ENCODE data around the gene BLNK. TPM values are rescaled to one million over a fixed set of nuclear protein-coding genes. Genes with fewer than 3 reads are reported as not detected.

Gene BLNK
- total RNA-seq, 1 donor from 2014 or later, result 1.6 TPM

DNA sequence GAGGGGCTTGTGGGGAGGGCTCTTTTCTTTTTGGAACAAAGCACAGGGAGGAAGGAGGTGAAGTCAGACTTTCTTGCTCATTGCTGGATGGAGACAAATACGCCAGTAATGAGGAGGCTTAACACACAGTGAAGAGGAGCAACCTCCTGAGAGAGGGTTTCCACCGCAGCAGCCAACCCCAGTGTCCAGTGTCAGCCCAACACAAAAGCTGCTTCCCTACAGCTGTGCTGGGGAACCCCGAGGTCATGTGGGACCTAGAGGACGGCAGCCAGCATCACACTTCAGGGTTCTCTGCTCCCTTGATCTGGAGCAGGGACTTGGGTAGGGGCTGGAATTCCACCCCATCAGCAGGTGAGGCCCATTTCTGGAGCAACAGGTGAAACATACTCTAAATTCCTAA, 7.7 kb downstream of the BLNK start:
- H3K4me3 ChIP-seq (ENCODE audit: low read length in 3 of 3), result no peak overlapping the region
- H3K36me3 ChIP-seq (ENCODE audit: control insufficient read depth in 3 of 3, insufficient read depth in 3 of 3, low read length in 3 of 3), result no peaks in the 10 kb centered on the region
- H3K9me3 ChIP-seq (ENCODE audit: control insufficient read depth in 3 of 3, low read length in 3 of 3), result no peaks in the 10 kb centered on the region
- no peak overlapping the region for H3K9ac ChIP-seq (ENCODE audit: low read depth in 1 of 3, low read length in 3 of 3)
- H3K27ac ChIP-seq (ENCODE audit: low read depth, low read length), result no peak overlapping the region
- no peaks in the 10 kb centered on the region for H3K27me3 ChIP-seq (ENCODE audit: control insufficient read depth in 3 of 3, insufficient read depth in 3 of 3, low read length in 3 of 3)
- H3K4me1 ChIP-seq (ENCODE audit: control insufficient read depth in 3 of 3, insufficient read depth in 3 of 3, low read length in 3 of 3), result peaks cover 0 to 4% (median 4%) of the 10 kb centered on the region in 3 donors

DNA sequence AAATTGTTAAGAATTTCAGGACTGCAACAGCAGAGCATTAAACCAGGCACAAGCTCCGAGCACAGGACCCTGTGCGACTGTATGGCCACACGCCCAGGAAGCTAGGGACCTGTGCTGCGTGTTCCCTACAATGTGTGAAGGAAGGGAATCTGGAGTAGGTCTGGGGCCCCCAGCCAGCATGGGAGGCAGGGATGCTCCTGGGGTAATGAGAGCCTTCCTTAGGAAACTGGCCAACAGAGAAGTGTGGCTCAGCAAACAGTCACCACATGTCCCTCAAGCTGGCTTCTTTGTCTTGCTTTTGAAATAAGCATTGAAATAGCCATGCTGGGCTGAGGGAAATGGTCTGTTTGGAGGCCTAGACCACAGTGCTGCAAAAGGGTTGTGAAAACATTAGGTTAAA, 8.2 kb downstream of the BLNK start:
- H3K36me3 ChIP-seq (ENCODE audit: control insufficient read depth in 3 of 3, insufficient read depth in 3 of 3, low read length in 3 of 3), result no peaks in the 10 kb centered on the region
- no peak overlapping the region for H3K27ac ChIP-seq (ENCODE audit: low read depth, low read length)
- H3K9me3 ChIP-seq (ENCODE audit: control insufficient read depth in 3 of 3, low read length in 3 of 3), result no peaks in the 10 kb centered on the region
- no peak overlapping the region for H3K9ac ChIP-seq (ENCODE audit: low read depth in 1 of 3, low read length in 3 of 3)
- H3K4me1 ChIP-seq (ENCODE audit: control insufficient read depth in 3 of 3, insufficient read depth in 3 of 3, low read length in 3 of 3), result peaks cover 0 to 4% (median 4%) of the 10 kb centered on the region in 3 donors
- H3K4me3 ChIP-seq (ENCODE audit: low read length in 3 of 3), result no peak overlapping the region
- H3K27me3 ChIP-seq (ENCODE audit: control insufficient read depth in 3 of 3, insufficient read depth in 3 of 3, low read length in 3 of 3), result no peaks in the 10 kb centered on the region

DNA sequence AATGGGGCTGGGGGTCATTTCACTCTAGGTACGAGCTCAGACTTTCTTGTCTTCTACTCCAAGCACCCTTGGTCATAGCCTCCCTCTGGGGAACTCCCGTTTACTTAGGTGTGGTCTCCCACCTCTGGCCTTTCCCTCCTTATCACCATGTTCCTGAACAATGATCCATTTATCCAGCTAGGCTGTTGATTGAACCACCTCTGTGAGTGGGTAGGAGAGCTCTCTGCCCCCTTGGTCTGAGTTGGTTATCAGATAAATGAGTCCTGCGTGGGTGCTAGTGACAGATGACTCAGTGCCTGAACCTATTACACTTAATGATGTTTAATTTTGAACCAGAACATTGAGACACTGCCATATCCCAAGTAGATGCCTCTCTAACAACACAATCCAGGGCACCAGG, 9.4 kb downstream of the BLNK start:
- Histone ChIP-seq H3K4me1 (ENCODE audit: control insufficient read depth in 3 of 3, insufficient read depth in 3 of 3, low read length in 3 of 3) (peaks cover 4 to 10% (median 5%) of the 10 kb centered on the region in 3 donors), H3K9ac (ENCODE audit: low read depth in 1 of 3, low read length in 3 of 3) (no peak overlapping the region), H3K9me3 (ENCODE audit: control insufficient read depth in 3 of 3, low read length in 3 of 3) (no peaks in the 10 kb centered on the region), H3K4me3 (ENCODE audit: low read length in 3 of 3) (no peak overlapping the region), H3K36me3 (ENCODE audit: control insufficient read depth in 3 of 3, insufficient read depth in 3 of 3, low read length in 3 of 3) (no peaks in the 10 kb centered on the region), H3K27me3 (ENCODE audit: control insufficient read depth in 3 of 3, insufficient read depth in 3 of 3, low read length in 3 of 3) (no peaks in the 10 kb centered on the region), H3K27ac (ENCODE audit: low read depth, low read length) (no peak overlapping the region)

DNA sequence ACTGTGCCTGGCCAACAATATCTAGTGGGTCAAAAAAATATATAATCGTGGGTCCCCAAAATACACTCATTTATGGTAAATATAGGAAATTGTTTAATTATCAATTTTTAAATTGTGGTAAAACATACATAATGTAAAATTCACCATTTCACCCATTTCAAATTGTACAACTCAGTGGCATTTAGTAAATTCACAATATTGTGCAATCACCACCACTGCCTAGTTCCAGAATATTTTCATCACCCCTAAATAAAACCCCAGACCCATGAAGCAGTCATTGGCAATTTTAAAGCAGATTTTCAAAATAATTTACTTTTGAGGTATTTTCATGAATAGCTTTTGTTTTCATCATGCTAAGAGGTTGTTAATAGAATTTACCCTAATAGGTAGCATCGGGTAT, 10.2 kb downstream of the BLNK start:
- H3K4me1 ChIP-seq (ENCODE audit: control insufficient read depth in 3 of 3, insufficient read depth in 3 of 3, low read length in 3 of 3), result peaks cover 4 to 10% (median 5%) of the 10 kb centered on the region in 3 donors
- H3K9me3 ChIP-seq (ENCODE audit: control insufficient read depth in 3 of 3, low read length in 3 of 3), result no peaks in the 10 kb centered on the region
- H3K27me3 ChIP-seq (ENCODE audit: control insufficient read depth in 3 of 3, insufficient read depth in 3 of 3, low read length in 3 of 3), result no peaks in the 10 kb centered on the region
- H3K36me3 ChIP-seq (ENCODE audit: control insufficient read depth in 3 of 3, insufficient read depth in 3 of 3, low read length in 3 of 3), result no peaks in the 10 kb centered on the region
- no peak overlapping the region for H3K9ac ChIP-seq (ENCODE audit: low read depth in 1 of 3, low read length in 3 of 3)
- no peak overlapping the region for H3K4me3 ChIP-seq (ENCODE audit: low read length in 3 of 3)
- no peak overlapping the region for H3K27ac ChIP-seq (ENCODE audit: low read depth, low read length)

DNA sequence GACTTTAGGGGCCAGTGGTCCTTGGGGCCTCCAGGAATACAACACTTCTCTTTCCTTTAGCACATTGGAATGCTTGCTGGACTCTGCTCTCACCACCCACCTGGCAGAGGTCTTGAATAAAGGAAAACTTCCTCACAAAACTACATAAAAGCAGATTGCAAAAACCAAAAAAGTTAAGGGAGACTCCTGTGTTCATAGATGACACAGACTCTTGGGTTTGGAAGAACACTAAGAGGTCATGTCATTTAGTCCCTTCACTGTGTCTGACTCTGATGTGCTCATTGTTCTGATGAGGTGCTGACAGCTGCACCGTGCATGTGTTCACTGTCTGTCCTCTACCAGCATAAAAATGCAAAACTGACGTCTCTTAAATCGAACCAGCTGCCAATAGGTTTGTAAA, 11.4 kb downstream of the BLNK start:
- Histone ChIP-seq H3K27ac (ENCODE audit: low read depth, low read length) (no peak overlapping the region), H3K9ac (ENCODE audit: low read depth in 1 of 3, low read length in 3 of 3) (no peak overlapping the region), H3K4me1 (ENCODE audit: control insufficient read depth in 3 of 3, insufficient read depth in 3 of 3, low read length in 3 of 3) (peaks cover 4 to 10% (median 5%) of the 10 kb centered on the region in 3 donors), H3K4me3 (ENCODE audit: low read length in 3 of 3) (no peak overlapping the region), H3K36me3 (ENCODE audit: control insufficient read depth in 3 of 3, insufficient read depth in 3 of 3, low read length in 3 of 3) (no peaks in the 10 kb centered on the region), H3K27me3 (ENCODE audit: control insufficient read depth in 3 of 3, insufficient read depth in 3 of 3, low read length in 3 of 3) (no peaks in the 10 kb centered on the region), H3K9me3 (ENCODE audit: control insufficient read depth in 3 of 3, low read length in 3 of 3) (no peaks in the 10 kb centered on the region)

DNA sequence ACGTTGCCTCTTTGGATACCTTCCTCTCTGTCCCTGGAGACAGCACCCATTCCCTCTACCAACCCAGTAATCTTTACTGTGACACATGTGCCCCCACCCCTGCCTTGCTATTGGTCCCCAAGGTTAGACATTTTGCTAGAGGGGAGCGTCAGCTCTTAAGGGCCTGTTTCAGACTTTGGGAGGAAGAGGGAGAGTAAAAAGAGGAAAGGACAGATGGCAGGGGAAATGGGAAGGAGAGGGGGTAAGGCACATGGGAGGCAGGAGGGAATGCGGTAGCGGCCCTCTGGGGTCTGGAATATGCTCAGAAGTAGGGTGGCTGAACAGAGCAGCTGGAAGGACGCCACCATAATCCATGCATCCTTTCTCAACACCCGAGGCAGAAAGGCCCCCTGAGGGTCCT, 12.2 kb downstream of the BLNK start:
- Histone ChIP-seq H3K36me3 (ENCODE audit: control insufficient read depth in 3 of 3, insufficient read depth in 3 of 3, low read length in 3 of 3) (no peaks in the 10 kb centered on the region), H3K9ac (ENCODE audit: low read depth in 1 of 3, low read length in 3 of 3) (no peak overlapping the region), H3K4me1 (ENCODE audit: control insufficient read depth in 3 of 3, insufficient read depth in 3 of 3, low read length in 3 of 3) (peaks cover 4 to 10% (median 5%) of the 10 kb centered on the region in 3 donors), H3K27me3 (ENCODE audit: control insufficient read depth in 3 of 3, insufficient read depth in 3 of 3, low read length in 3 of 3) (no peaks in the 10 kb centered on the region), H3K4me3 (ENCODE audit: low read length in 3 of 3) (no peak overlapping the region), H3K9me3 (ENCODE audit: control insufficient read depth in 3 of 3, low read length in 3 of 3) (no peaks in the 10 kb centered on the region), H3K27ac (ENCODE audit: low read depth, low read length) (no peak overlapping the region)

DNA sequence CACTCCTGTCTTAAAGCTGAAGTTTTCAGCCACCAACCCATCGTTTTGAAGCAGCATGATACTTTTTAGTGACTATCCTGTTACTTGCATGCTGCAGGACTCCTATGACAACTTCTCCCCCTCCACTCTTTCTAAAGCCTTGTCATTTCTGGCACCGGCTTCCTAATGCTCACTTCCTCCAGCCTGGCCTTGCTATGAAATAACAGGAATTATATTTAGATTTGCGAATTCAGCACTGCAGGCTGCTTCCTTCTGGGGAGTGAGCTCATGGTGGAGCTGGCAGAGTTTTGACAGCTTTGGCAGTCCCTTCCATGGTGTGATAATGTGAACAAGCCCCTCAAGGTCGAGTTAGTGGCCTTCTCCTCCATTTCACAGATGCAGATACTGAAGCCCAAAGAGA, 13.4 kb downstream of the BLNK start:
- Histone ChIP-seq H3K36me3 (ENCODE audit: control insufficient read depth in 3 of 3, insufficient read depth in 3 of 3, low read length in 3 of 3) (no peaks in the 10 kb centered on the region), H3K9ac (ENCODE audit: low read depth in 1 of 3, low read length in 3 of 3) (no peak overlapping the region), H3K9me3 (ENCODE audit: control insufficient read depth in 3 of 3, low read length in 3 of 3) (no peaks in the 10 kb centered on the region), H3K27ac (ENCODE audit: low read depth, low read length) (no peak overlapping the region), H3K4me3 (ENCODE audit: low read length in 3 of 3) (no peak overlapping the region), H3K4me1 (ENCODE audit: control insufficient read depth in 3 of 3, insufficient read depth in 3 of 3, low read length in 3 of 3) (peaks cover 4 to 6% (median 5%) of the 10 kb centered on the region in 3 donors), H3K27me3 (ENCODE audit: control insufficient read depth in 3 of 3, insufficient read depth in 3 of 3, low read length in 3 of 3) (no peaks in the 10 kb centered on the region)

DNA sequence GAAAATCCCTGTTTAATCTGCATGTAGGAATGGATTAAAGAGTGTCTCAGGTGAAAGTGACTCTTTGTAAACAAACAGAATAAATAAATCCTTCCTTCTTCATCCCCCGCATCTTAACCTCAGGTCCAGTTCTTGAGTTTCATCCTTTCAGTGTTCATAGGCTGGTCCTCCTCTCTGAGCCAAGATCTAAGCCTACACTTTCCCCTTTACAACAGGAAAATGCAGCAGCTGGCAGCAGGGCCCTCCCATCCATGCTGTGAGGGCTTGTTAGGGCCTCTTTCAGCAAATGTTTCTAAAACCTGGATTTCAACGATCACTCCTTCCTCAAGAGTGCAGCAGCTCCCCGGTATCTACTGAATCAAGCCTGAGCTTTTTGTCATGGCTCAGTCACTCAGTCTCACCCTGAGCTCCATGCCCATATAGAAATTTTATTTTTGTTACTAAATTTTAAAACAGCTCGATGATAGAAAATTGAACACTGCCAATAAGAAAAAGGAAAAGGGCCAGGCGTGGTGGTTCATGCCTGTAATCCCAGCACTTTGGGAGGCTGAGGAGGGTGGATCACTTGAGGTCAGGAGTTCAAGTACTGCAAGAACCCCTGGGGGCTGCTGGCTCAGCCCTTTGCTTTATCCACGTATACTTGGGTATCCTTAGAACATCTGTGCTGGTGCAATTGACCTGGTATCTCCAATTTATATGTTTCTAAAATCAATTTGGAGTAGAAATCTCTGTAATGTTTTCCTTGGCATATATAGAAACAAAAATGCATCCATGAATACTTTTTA, 15.6 kb downstream of the BLNK start:
- Histone ChIP-seq H3K36me3 (ENCODE audit: control insufficient read depth in 3 of 3, insufficient read depth in 3 of 3, low read length in 3 of 3) (no peaks in the 10 kb centered on the region), H3K27ac (ENCODE audit: low read depth, low read length) (no peak overlapping the region), H3K4me1 (ENCODE audit: control insufficient read depth in 3 of 3, insufficient read depth in 3 of 3, low read length in 3 of 3) (peaks cover 4 to 6% (median 5%) of the 10 kb centered on the region in 3 donors), H3K9me3 (ENCODE audit: control insufficient read depth in 3 of 3, low read length in 3 of 3) (no peaks in the 10 kb centered on the region), H3K9ac (ENCODE audit: low read depth in 1 of 3, low read length in 3 of 3) (no peak overlapping the region), H3K4me3 (ENCODE audit: low read length in 3 of 3) (no peak overlapping the region), H3K27me3 (ENCODE audit: control insufficient read depth in 3 of 3, insufficient read depth in 3 of 3, low read length in 3 of 3) (no peaks in the 10 kb centered on the region)

DNA sequence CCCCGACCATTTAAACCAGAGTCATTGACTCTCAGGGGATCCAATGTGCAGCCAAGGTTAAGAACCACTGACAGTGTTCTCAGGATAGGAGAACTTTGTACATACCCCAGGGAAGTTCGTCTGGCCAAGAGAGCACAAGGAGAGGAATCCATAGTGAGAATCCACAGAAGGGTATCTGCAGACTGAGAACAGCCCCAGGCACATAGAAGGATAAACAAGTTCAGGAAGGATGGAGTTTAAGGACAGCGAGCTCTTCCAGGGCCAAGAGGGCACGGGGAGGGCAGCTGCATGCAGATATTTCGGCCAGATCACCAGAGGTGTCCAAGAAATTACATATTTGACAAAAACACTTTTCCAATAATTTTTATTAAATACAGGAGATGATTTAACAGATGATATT, 16.4 kb downstream of the BLNK start:
- H3K36me3 ChIP-seq (ENCODE audit: control insufficient read depth in 3 of 3, insufficient read depth in 3 of 3, low read length in 3 of 3), result no peaks in the 10 kb centered on the region
- no peak overlapping the region for H3K9ac ChIP-seq (ENCODE audit: low read depth in 1 of 3, low read length in 3 of 3)
- H3K4me3 ChIP-seq (ENCODE audit: low read length in 3 of 3), result no peak overlapping the region
- H3K27me3 ChIP-seq (ENCODE audit: control insufficient read depth in 3 of 3, insufficient read depth in 3 of 3, low read length in 3 of 3), result no peaks in the 10 kb centered on the region
- no peak overlapping the region for H3K27ac ChIP-seq (ENCODE audit: low read depth, low read length)
- no peaks in the 10 kb centered on the region for H3K9me3 ChIP-seq (ENCODE audit: control insufficient read depth in 3 of 3, low read length in 3 of 3)
- peaks cover 4 to 6% (median 5%) of the 10 kb centered on the region in 3 donors for H3K4me1 ChIP-seq (ENCODE audit: control insufficient read depth in 3 of 3, insufficient read depth in 3 of 3, low read length in 3 of 3)

DNA sequence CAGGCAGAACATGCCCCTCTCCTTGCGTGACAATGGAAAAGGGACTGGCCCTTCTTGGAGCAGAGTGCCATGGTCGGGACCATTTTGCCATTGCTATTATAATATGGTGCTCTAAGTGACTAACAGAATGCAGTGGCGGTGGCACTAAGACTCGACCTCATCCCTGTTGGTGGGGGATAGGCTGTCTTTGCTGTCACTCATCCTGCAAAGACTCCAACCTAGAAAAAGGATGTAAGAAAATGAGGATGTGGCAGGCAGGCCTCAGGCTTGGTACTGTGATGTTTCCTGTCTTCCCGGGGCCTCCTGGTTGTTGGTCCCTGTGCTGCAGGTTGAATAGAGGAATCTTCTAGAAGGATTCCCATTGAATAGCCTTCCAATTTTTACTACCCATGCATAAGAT, 18.6 kb downstream of the BLNK start:
- Histone ChIP-seq H3K27ac (ENCODE audit: low read depth, low read length) (no peak overlapping the region), H3K4me3 (ENCODE audit: low read length in 3 of 3) (no peak overlapping the region), H3K36me3 (ENCODE audit: control insufficient read depth in 3 of 3, insufficient read depth in 3 of 3, low read length in 3 of 3) (no peaks in the 10 kb centered on the region), H3K4me1 (ENCODE audit: control insufficient read depth in 3 of 3, insufficient read depth in 3 of 3, low read length in 3 of 3) (peaks cover 0 to 2% (median 2%) of the 10 kb centered on the region in 3 donors), H3K27me3 (ENCODE audit: control insufficient read depth in 3 of 3, insufficient read depth in 3 of 3, low read length in 3 of 3) (no peaks in the 10 kb centered on the region), H3K9ac (ENCODE audit: low read depth in 1 of 3, low read length in 3 of 3) (no peak overlapping the region), H3K9me3 (ENCODE audit: control insufficient read depth in 3 of 3, low read length in 3 of 3) (no peaks in the 10 kb centered on the region)

Measured in skeletal muscle tissue (tissue), 4 donors.